ENCODE measurements around the gene SPARC.
"Not testable (repeated sequence)": the region's sequence is repeated elsewhere in the genome, so short reads cannot be mapped to it uniquely, and the experiment has no call there.

SPARC gene

GRCh38 chr5:151703227-151703626 is 16.5 kb upstream of the SPARC start:
- no peak for TF ChIP-seq Cebpa-rat (IDR thresholded peaks at IDR 0.05)
- Histone ChIP-seq H3K36me3 (no peaks in the 10 kb centered on the region), H3K4me1 (peaks cover 22% of the 10 kb centered on the region), H3K4me2 (0 out of 2 replicates have a peak overlapping the region, but pooled peaks have one; percentile 24), H3K27ac (no peak overlapping the region), H3K9ac (peak overlapping the region; percentile 12; the same call in 1 of the 2 replicates), H3K9me3 (no peaks in the 10 kb centered on the region), H3K27me3 (no peaks in the 10 kb centered on the region), H4K20me1 (no peaks in the 10 kb centered on the region), H3K4me3 (no peak overlapping the region)

GRCh38 chr5:151700820-151701219 is 14.1 kb upstream of the SPARC start:
- Histone ChIP-seq H3K36me3 (no peaks in the 10 kb centered on the region), H4K20me1 (no peaks in the 10 kb centered on the region), H3K27ac (no peak overlapping the region), H3K4me2 (peak overlapping the region; percentile 44), H3K27me3 (no peaks in the 10 kb centered on the region), H3K9ac (no peak overlapping the region), H3K4me3 (no peak overlapping the region), H3K4me1 (peaks cover 22% of the 10 kb centered on the region), H3K9me3 (no peaks in the 10 kb centered on the region)
- TF ChIP-seq Cebpa-rat (IDR thresholded peaks at IDR 0.05), result no peak

- H3K4me1 ChIP-seq, result peaks cover 22% of the 10 kb centered on the region
- H3K36me3 ChIP-seq, result no peaks in the 10 kb centered on the region
- H3K9ac ChIP-seq, result no peak overlapping the region
- no peak overlapping the region for H3K27ac ChIP-seq
- no peaks in the 10 kb centered on the region for H4K20me1 ChIP-seq
- H3K4me2 ChIP-seq, result peak overlapping the region; percentile 44; the same call in 1 of the 2 replicates
- no peaks in the 10 kb centered on the region for H3K9me3 ChIP-seq
- no peak for TF ChIP-seq Cebpa-rat (IDR thresholded peaks at IDR 0.05)
- H3K27me3 ChIP-seq, result no peaks in the 10 kb centered on the region
- H3K4me3 ChIP-seq, result no peak overlapping the region
Measured at GRCh38 chr5:151700296-151700695, 13.6 kb upstream of the SPARC start.

GRCh38 chr5:151699071-151699901 is 12.6 kb upstream of the SPARC start:
- Histone ChIP-seq H3K27me3 (no peaks in the 10 kb centered on the region), H3K36me3 (no peaks in the 10 kb centered on the region), H3K9me3 (no peaks in the 10 kb centered on the region), H4K20me1 (no peaks in the 10 kb centered on the region), H3K9ac (no peak overlapping the region), H3K4me3 (no peak overlapping the region), H3K27ac (no peak overlapping the region), H3K4me1 (peaks cover 22% of the 10 kb centered on the region), H3K4me2 (no peak overlapping the region)
- TF ChIP-seq Cebpa-rat (IDR thresholded peaks at IDR 0.05), result no peak

DNA sequence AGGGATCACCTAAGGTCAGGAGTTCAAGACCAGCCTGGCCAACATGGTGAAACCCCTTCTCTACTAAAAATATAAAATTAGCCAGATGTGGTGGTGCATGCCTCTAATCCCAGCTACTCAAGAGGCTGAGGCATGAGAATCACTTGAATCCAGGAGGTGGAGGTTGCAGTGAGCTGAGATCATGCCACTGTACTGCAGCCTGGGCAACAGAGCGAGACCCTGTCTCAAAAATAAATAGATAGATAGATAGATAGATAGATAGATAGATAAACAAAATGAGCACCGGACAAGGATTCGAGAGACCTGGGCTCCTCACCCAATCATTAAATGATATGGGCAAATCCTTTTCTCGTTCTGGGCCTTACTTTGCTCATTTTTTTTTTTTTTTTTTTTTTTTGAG is 11.4 kb upstream of the SPARC start:
- not testable (repeated sequence) for H3K36me3 ChIP-seq, H3K27ac ChIP-seq, H4K20me1 ChIP-seq, H3K9me3 ChIP-seq, H3K27me3 ChIP-seq, H3K4me3 ChIP-seq, H3K9ac ChIP-seq, H3K4me2 ChIP-seq
- H3K4me1 ChIP-seq, result peaks cover 18% of the 10 kb centered on the region

- Histone ChIP-seq H3K9me3 (no peaks in the 10 kb centered on the region), H3K4me2 (no peak overlapping the region), H3K4me1 (peaks cover 13% of the 10 kb centered on the region), H3K9ac (no peak overlapping the region), H3K36me3 (no peaks in the 10 kb centered on the region), H4K20me1 (no peaks in the 10 kb centered on the region), H3K27ac (no peak overlapping the region), H3K4me3 (no peak overlapping the region), H3K27me3 (no peaks in the 10 kb centered on the region)
- TF ChIP-seq Cebpa-rat (IDR thresholded peaks at IDR 0.05), result no peak
Measured at GRCh38 chr5:151697452-151697851, 10.7 kb upstream of the SPARC start.

- no peak overlapping the region for H3K4me2 ChIP-seq
- H3K9ac ChIP-seq, result no peak overlapping the region
- no peaks in the 10 kb centered on the region for H3K9me3 ChIP-seq
- H3K36me3 ChIP-seq, result no peaks in the 10 kb centered on the region
- no peaks in the 10 kb centered on the region for H4K20me1 ChIP-seq
- H3K27ac ChIP-seq, result no peak overlapping the region
- no peak for TF ChIP-seq Cebpa-rat (IDR thresholded peaks at IDR 0.05)
- peaks cover 13% of the 10 kb centered on the region for H3K4me1 ChIP-seq
- no peaks in the 10 kb centered on the region for H3K27me3 ChIP-seq
- H3K4me3 ChIP-seq, result no peak overlapping the region
Measured at GRCh38 chr5:151696470-151697061, 9.9 kb upstream of the SPARC start.

DNA sequence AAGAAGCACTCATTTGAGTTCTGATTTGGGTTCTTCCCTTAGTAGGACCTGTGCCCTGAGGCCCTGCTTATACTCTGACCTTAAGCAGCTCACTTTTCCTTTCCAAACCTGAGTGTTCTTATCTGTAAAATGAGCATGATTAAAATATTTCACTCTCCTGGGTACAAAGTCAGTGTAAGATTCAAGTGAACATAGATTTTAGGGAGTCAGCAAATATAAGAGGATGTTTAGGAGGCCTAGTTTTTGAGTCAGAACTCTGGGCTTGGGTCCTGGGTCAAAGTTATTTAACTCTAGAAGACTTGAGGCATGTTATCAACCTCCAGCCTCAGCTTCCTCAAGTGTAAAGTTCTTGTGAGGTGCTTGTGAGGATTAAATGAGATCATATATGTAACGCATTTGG is 8.7 kb upstream of the SPARC start:
- Histone ChIP-seq H3K9me3 (no peaks in the 10 kb centered on the region), H4K20me1 (no peaks in the 10 kb centered on the region), H3K36me3 (no peaks in the 10 kb centered on the region), H3K27me3 (no peaks in the 10 kb centered on the region), H3K9ac (no peak overlapping the region), H3K27ac (no peak overlapping the region), H3K4me1 (peaks cover 3% of the 10 kb centered on the region), H3K4me2 (no peak overlapping the region), H3K4me3 (no peak overlapping the region)
- no peak for TF ChIP-seq Cebpa-rat (IDR thresholded peaks at IDR 0.05)

DNA sequence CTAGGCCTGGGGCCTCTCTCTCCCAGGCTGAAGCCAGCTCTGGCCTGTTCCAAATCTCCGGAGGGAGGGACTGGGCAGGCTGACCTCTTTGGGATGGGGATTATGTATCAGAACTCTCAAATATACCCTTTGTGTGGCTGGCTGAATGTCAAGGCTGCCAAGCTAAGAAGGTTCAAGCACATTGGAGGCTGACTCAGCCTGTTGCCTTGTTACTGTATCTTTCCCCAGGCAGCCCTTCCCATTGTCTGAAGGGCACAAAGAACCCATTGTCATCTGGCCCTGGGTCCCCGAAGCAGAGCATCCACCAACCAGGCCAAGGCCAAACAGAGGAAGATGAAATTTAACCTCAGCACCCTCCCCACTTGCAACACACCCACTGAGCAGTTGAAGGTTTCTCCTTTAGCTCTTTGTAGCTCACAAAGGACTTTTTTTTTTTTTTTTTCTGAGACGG is 7.3 kb upstream of the SPARC start:
- H3K4me3 ChIP-seq, result no peak overlapping the region
- no peak for TF ChIP-seq Cebpa-rat (IDR thresholded peaks at IDR 0.05)
- no peaks in the 10 kb centered on the region for H4K20me1 ChIP-seq
- H3K9ac ChIP-seq, result no peak overlapping the region
- no peak overlapping the region for H3K27ac ChIP-seq
- H3K4me2 ChIP-seq, result no peak overlapping the region
- no peaks in the 10 kb centered on the region for H3K9me3 ChIP-seq
- no peaks in the 10 kb centered on the region for H3K27me3 ChIP-seq
- H3K36me3 ChIP-seq, result no peaks in the 10 kb centered on the region
- no peaks in the 10 kb centered on the region for H3K4me1 ChIP-seq

GRCh38 chr5:151692312-151692711 is 5.6 kb upstream of the SPARC start:
- peaks cover 1% of the 10 kb centered on the region for H3K4me1 ChIP-seq
- no peak overlapping the region for H3K9ac ChIP-seq
- no peak overlapping the region for H3K4me3 ChIP-seq
- no peaks in the 10 kb centered on the region for H4K20me1 ChIP-seq
- no peak overlapping the region for H3K27ac ChIP-seq
- no peaks in the 10 kb centered on the region for H3K36me3 ChIP-seq
- H3K9me3 ChIP-seq, result no peaks in the 10 kb centered on the region
- H3K4me2 ChIP-seq, result no peak overlapping the region
- no peak for TF ChIP-seq Cebpa-rat (IDR thresholded peaks at IDR 0.05)
- no peaks in the 10 kb centered on the region for H3K27me3 ChIP-seq
